ENCODE measurements around the gene CBR3.

DNA sequence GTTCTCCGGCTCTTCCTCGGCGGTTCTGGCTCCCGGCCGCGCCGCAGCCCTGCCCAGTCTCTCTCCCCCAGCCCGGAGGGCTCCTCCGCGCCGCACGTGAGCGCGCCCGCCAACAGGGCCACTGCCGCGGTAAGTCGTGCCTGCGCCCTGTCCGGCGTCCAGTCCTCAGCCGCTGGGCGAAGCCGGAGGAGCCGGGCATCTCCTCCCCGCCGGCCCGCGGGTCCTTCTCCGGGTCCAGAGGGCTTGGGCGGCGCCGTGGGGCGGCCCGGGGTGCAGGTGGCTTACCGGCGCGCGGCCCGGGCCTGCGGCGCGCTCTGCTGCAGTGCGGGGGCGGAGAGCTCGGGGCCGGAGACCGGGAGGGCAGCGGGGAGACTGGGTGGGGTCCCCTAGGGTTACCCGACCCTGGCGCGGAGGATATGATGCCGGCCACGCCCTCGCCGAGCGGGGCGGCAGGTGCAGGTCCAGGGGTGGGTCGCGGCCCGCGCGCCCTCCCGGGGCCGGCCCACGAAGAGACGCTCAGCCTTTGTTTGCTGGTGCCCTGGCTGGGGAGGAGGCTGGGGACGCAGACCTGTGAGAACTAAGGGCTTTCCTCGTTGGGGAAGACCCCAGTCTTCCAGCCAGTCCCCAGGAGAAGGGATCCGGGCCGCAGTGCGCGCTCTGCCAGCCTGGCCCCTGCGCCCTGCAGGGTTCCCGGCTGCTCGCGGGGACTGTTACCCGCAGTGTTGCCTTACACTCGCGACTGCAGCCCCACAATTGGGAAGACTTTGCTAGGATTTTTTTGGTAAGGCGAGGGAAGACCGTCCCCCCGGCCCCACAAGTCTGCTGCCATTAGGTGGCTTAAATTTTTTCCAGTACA lies 22.2 kb downstream of the CBR3 start, which contains the start of gene DOP1B:
- TF ChIP-seq, protein P1, sequence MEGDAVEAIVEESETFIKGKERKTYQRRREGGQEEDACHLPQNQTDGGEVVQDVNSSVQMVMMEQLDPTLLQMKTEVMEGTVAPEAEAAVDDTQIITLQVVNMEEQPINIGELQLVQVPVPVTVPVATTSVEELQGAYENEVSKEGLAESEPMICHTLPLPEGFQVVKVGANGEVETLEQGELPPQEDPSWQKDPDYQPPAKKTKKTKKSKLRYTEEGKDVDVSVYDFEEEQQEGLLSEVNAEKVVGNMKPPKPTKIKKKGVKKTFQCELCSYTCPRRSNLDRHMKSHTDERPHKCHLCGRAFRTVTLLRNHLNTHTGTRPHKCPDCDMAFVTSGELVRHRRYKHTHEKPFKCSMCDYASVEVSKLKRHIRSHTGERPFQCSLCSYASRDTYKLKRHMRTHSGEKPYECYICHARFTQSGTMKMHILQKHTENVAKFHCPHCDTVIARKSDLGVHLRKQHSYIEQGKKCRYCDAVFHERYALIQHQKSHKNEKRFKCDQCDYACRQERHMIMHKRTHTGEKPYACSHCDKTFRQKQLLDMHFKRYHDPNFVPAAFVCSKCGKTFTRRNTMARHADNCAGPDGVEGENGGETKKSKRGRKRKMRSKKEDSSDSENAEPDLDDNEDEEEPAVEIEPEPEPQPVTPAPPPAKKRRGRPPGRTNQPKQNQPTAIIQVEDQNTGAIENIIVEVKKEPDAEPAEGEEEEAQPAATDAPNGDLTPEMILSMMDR (IDR thresholded peaks at IDR 0.05 in 2 of 3, conservative IDR thresholded peaks at IDR 0.05 in 1 of 3; ENCODE audit: borderline replicate concordance in 1 of 3, insufficient read depth in 1 of 3, low read depth in 2 of 3, low read length in 2 of 3) = no peak
- peak; percentile 27 for TF ChIP-seq POLR2A (IDR thresholded peaks at IDR 0.05; ENCODE audit: borderline replicate concordance, extremely low read depth, insufficient read depth, insufficient read length)
- no peak for TF ChIP-seq EZH2phosphoT487 (IDR thresholded peaks at IDR 0.05; ENCODE audit: borderline replicate concordance)
- TF ChIP-seq SIN3A (IDR thresholded peaks at IDR 0.05; ENCODE audit: low read depth) = no peak
- TF ChIP-seq ZNF274 (IDR thresholded peaks at IDR 0.05; ENCODE audit: low read depth, low read length) = no peak
- TF ChIP-seq, protein P2, sequence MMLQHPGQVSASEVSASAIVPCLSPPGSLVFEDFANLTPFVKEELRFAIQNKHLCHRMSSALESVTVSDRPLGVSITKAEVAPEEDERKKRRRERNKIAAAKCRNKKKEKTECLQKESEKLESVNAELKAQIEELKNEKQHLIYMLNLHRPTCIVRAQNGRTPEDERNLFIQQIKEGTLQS (IDR thresholded peaks at IDR 0.05) = no peak
- TF ChIP-seq EGR1 (IDR thresholded peaks at IDR 0.05; ENCODE audit: low read depth) = no peak
- no peak for TF ChIP-seq RAD21 (IDR thresholded peaks at IDR 0.05; ENCODE audit: low read depth)
- no peak for TF ChIP-seq CEBPB (IDR thresholded peaks at IDR 0.05; ENCODE audit: low read depth)
- no peak for TF ChIP-seq SP1 (IDR thresholded peaks at IDR 0.05; ENCODE audit: low read depth)
- no peak for TF ChIP-seq YY1 (IDR thresholded peaks at IDR 0.05; ENCODE audit: extremely low read depth, insufficient replicate concordance, low read depth, low read length)
- TF ChIP-seq FOSL1 (IDR thresholded peaks at IDR 0.05; ENCODE audit: low read depth) = no peak
- TF ChIP-seq POLR2AphosphoS5 (IDR thresholded peaks at IDR 0.05; ENCODE audit: low read depth, low read length) = peak; percentile 68
- TF ChIP-seq, protein P3, sequence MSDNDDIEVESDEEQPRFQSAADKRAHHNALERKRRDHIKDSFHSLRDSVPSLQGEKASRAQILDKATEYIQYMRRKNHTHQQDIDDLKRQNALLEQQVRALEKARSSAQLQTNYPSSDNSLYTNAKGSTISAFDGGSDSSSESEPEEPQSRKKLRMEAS (IDR thresholded peaks at IDR 0.05) = no peak

Measured in HCT116 (cell line).